Activated CD4-positive, alpha-beta T cell treated with anti-CD3 and anti-CD28 coated beads for 1 hour (primary cell): ENCODE data around the gene GPR183.

Source experiments
- DNase-seq: peaks from one replicate; pipeline ENCODE4 v3.0.0-alpha.2; 2020

Gene GPR183

DNA sequence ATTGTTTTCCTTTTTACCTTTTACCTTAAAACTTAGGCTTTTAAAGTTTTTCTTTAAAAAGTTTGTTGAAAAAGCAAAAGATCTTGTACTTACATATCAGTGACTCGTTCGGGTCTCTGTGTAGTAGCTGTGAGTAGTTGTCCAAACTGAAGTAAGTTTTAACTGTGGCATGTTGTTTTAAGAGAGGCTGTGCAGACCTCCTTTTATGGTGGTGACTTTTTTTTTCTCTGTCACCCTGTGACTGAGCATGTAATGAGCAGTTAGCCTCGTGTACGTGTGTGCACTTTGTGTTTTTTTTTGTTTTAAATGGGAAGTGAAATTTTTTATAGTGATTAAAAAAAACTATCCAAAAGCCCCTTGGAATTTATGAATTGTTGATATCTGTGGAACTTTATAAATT lies at the start of gene GPR183:
Gene GPR183, minus strand, starts transcription at position 153 of the 400 bp plus-strand sequence. CDS start 11,254 bp downstream, outside the sequence.
- no peak for DNase-seq

- DNase-seq = no peak
These were observed 49.3 kb upstream of the GPR183 start for GRCh38 chr13:99356262-99357091.

GRCh38 chr13:99356012-99356261 lies 48.7 kb upstream of the GPR183 start:
- DNase-seq = no peak

- DNase-seq = no peak
These were observed 48.2 kb upstream of the GPR183 start for GRCh38 chr13:99355267-99356011.

GRCh38 chr13:99354371-99354951 lies 47.3 kb upstream of the GPR183 start:
- DNase-seq = no peak

DNA sequence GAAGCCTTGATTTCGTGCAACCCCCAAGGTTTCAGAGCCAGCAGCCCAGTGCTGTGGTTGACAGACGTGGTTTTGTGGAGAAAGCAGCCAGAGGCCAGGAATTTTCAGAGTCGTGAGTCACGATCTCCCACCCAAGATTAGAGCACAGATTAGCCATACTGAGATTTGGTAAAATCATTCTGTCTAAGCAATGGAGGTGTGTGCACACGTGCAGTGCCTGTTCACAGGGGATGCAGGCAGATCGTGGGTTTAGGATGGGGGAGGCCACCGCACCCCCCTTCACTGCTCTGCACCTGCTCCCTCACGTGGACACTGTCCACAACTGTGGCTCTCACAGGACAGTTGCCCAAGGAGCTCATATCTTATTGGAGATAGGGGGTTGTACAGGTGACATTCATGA lies 46.6 kb upstream of the GPR183 start:
- DNase-seq = no peak

- no peak for DNase-seq
These were observed 46.0 kb upstream of the GPR183 start for GRCh38 chr13:99353246-99353600.

DNA sequence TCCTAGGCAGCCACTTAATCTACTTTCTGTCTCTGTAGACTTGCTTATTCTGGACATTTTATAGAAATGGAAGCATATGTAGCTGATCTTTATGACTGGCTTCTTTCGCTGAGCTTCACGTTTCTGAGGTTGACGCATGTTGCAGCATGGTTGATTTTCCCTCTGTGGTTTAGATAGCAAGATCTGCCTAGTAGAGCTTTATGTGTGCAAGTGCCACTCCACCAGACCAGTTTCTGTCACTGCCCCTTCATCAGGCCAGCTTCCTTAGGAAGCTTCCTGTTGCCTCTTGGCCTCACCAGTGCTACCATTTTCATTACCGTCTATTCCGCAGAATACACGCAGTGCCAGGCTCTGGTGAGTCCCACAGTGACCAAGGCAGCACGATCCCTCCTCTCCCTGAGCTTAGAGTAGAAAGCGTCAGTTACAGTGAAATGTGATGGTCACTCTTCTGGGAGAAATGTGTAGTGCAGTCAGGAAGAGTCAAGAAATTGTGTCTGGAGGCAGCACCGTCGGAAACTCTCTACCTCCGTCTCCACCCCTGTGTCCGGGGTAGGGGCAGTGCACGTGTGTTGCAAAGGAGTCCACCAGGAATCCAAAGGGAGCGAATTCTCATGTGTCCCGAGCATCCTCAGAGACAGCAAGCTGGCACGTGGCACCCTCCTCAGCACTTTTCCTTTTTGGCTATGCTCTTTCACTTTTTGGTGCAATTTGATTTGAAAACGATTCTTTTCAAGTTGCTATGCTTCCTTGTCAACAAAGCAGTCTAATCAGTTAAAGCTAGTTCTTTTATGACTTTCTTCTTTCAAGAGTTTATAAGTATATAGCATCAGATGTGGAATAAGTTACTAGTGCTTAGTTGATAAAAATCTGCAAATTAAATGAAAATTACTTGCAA lies 45.4 kb upstream of the GPR183 start:
- DNase-seq = no peak

- DNase-seq = no peak
These were observed 44.6 kb upstream of the GPR183 start for GRCh38 chr13:99351772-99352171.

DNA sequence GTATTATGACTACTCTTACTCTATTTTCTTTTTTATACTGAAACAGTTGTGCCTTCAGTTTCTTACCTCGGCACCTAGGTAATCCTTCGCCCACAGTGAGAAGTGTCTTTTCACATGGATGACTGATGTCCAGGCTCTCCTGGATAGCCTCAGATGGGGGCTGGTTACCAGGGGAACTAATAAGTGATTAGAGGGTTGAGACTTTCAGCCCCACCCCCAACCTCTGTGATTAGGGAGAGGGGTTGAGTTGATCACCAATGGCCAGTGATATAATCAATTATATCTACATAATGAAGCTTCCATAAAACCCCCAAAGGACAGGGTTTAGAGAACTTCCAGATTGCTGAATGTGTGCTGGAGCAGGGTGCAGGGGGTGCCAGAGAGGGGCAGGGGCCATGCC lies 43.0 kb upstream of the GPR183 start:
- no peak for DNase-seq

GRCh38 chr13:99347911-99348451 lies 40.8 kb upstream of the GPR183 start:
- DNase-seq = no peak

- no peak for DNase-seq
These were observed 40.2 kb upstream of the GPR183 start for GRCh38 chr13:99347335-99347878.

GRCh38 chr13:99346335-99347042 lies 39.3 kb upstream of the GPR183 start:
- no peak for DNase-seq

GRCh38 chr13:99345345-99345744 lies 38.1 kb upstream of the GPR183 start:
- DNase-seq = no peak

- no peak for DNase-seq
These were observed 37.5 kb upstream of the GPR183 start for GRCh38 chr13:99344610-99345208.

- no peak for DNase-seq
These were observed 35.6 kb upstream of the GPR183 start for GRCh38 chr13:99342723-99343315.

DNA sequence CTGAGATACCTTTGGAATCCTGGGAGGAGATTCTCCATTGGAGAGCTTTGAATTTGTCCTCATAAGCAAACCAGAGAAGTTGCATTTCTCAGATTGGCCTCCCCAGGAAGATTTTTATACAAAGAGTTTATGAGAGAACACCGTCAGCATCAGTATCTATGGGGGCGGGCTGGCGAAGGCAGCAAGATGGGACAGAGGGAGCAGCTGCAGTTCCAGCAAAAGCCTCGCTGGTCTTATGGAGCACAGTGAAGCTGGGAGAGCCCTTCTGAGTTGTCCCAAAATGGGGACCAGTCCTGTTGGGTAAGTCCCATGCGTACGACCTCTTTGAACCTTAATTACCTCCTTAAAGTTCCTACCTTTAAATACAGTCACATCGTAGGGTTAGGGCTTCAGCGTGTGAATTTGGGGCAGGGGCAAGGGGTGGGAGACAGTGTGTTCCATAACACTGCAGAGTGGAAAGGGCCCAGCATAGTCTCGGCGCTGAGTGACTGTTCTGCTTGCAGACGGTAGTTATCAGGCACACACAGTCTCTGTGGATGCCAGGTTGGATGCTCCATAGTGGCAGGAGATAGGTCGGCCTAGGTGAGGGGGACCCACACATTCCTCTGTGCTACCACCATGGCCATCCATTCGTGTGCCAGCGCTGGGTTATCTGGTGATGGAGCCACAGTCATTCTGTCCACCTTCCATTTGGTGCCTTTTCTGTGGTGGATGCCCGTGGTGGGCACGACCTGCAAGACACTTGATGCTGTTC lies 34.9 kb upstream of the GPR183 start:
- DNase-seq = no peak

DNA sequence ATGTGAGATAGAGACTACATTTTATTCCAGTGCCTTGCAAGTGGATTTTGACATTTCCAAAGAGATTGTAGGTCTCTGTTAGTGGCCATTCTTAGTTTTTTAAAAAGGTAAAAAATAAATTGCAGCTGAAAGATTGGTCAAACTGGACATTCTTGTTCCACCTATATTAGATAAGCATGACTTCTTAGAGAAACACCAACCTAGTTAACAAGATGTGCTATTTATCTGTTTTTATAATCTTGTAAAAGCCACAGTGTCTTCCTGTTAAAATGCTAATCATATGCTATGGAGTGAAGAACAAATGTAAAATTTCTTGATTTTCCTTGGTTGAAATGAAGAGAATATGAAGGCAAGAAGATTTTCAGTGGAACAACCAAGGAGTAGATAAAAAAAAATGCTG lies 33.4 kb upstream of the GPR183 start:
- no peak for DNase-seq

GRCh38 chr13:99339736-99340397 lies 32.7 kb upstream of the GPR183 start:
- DNase-seq = no peak

GRCh38 chr13:99339230-99339721 lies 32.1 kb upstream of the GPR183 start:
- DNase-seq = no peak
